WTC11 (cell line): ENCODE results near the gene OSCP1. TPM values are rescaled to one million over a fixed set of nuclear protein-coding genes. Genes with fewer than 3 reads are reported as not detected.

Experiments used
- ATAC-seq: fragments of 200-7000 bp; cut with Tn5 transposase; 2 replicates; pipeline ENCODE4 v1.10.0; 2021; ENCODE audit warnings: mild to moderate bottlenecking, moderate library complexity
- CTCF ChIA-PET: fragments of 300-600 bp; sonication (Branson Sonifier 250); formaldehyde crosslinking; loops from one replicate; lab custom pipeline; 2021; ENCODE audit warnings: antibody characterized with exemption; lab: Charles Lee
- POLR2A ChIA-PET: fragments of 350-600 bp; sonication (Branson Sonifier 250); formaldehyde crosslinking; loops from one replicate; lab custom pipeline; 2021; ENCODE audit warnings: antibody characterized with exemption; lab: Charles Lee
- DNase-seq: peaks from one replicate; pipeline ENCODE4 v3.0.0; 2021; ENCODE audit warnings: low spot score
- H3K27ac Mint-ChIP-seq: 2 replicates; pipeline ENCODE4 v1.8.0; 2021; ENCODE audit warnings: mixed read lengths
- H3K27me3 Mint-ChIP-seq: 2 replicates; pipeline ENCODE4 v1.8.0; 2021; ENCODE audit warnings: low read depth, mild to moderate bottlenecking, moderate library complexity, mixed read lengths
- H3K36me3 Mint-ChIP-seq: 2 replicates; pipeline ENCODE4 v1.8.0; 2021; ENCODE audit warnings: mixed read lengths
- H3K4me1 Mint-ChIP-seq: 2 replicates; pipeline ENCODE4 v1.8.0; 2022; ENCODE audit warnings: mixed read lengths
- H3K4me3 Mint-ChIP-seq: 2 replicates; pipeline ENCODE4 v1.8.0; 2021; ENCODE audit warnings: mild to moderate bottlenecking, moderate library complexity, mixed read lengths
- H3K9me3 Mint-ChIP-seq: 2 replicates; pipeline ENCODE4 v1.8.0; 2021; ENCODE audit warnings: mixed read lengths
- ATF1 ChIP-seq: sonication (generic); formaldehyde crosslinking; IDR thresholded peaks from 2 replicates; pipeline ENCODE4 v1.8.1; 2023; ENCODE audit warnings: mild to moderate bottlenecking, moderate library complexity, missing genetic modification reagents
- E2F5 ChIP-seq: sonication (generic); formaldehyde crosslinking; IDR thresholded peaks from 2 replicates; pipeline ENCODE4 v1.8.1; 2022; ENCODE audit warnings: mild to moderate bottlenecking, moderate library complexity, missing genetic modification reagents
- GABPB1 ChIP-seq: sonication (generic); formaldehyde crosslinking; IDR thresholded peaks from 2 replicates; pipeline ENCODE4 v1.8.1; 2023; ENCODE audit warnings: mild to moderate bottlenecking, missing genetic modification reagents
- JAZF1 ChIP-seq: fragments of 250-450 bp; sonication (Bioruptor Pico); IDR thresholded peaks from 2 replicates; pipeline ENCODE4 v1.9.0; 2021; ENCODE audit warnings: moderate library complexity, mild to moderate bottlenecking, inconsistent platforms
- KAT7 ChIP-seq: sonication (generic); formaldehyde crosslinking; IDR thresholded peaks from 2 replicates; pipeline ENCODE4 v1.8.1; 2023; ENCODE audit warnings: missing genetic modification reagents, mild to moderate bottlenecking, borderline replicate concordance
- MLX ChIP-seq: sonication (generic); formaldehyde crosslinking; IDR thresholded peaks from 2 replicates; pipeline ENCODE4 v1.8.1; 2023; ENCODE audit warnings: mild to moderate bottlenecking, missing genetic modification reagents, moderate library complexity
- NFE2L1 ChIP-seq: sonication (generic); formaldehyde crosslinking; IDR thresholded peaks from 2 replicates; pipeline ENCODE4 v1.8.1; 2023; ENCODE audit warnings: missing genetic modification reagents
- TP53 ChIP-seq: sonication (generic); formaldehyde crosslinking; IDR thresholded peaks from 2 replicates; pipeline ENCODE4 v1.8.1; 2023; ENCODE audit warnings: mild to moderate bottlenecking, missing genetic modification reagents
- ZNF219 ChIP-seq: sonication (generic); formaldehyde crosslinking; IDR thresholded peaks from 2 replicates; pipeline ENCODE4 v1.8.0; 2023; ENCODE audit warnings: missing genetic modification reagents, mild to moderate bottlenecking, borderline replicate concordance
- ZNF416 ChIP-seq: fragments of 250-450 bp; sonication (Bioruptor Pico); IDR thresholded peaks from 2 replicates; pipeline ENCODE4 v1.9.0; 2021; ENCODE audit warnings: mild to moderate bottlenecking, inconsistent platforms
- total RNA-seq: library from RNA; stranded (reverse); gene quantifications from 3 replicates; pipeline ENCODE4 v1.2.3, GENCODE V29; 2021
- TF ChIP-seq, protein P1 (sequence below): sonication (generic); formaldehyde crosslinking; IDR thresholded peaks from 2 replicates; pipeline ENCODE4 v1.8.1; 2023; ENCODE audit warnings: mild to moderate bottlenecking, missing genetic modification reagents, moderate library complexity
- TF ChIP-seq, protein P2 (sequence below): sonication (generic); formaldehyde crosslinking; IDR thresholded peaks from 2 replicates; pipeline ENCODE4 v1.8.0; 2023; ENCODE audit warnings: mild to moderate bottlenecking, missing genetic modification reagents
- TF ChIP-seq, protein P3 (sequence below): fragments of 250-450 bp; sonication (Bioruptor Pico); IDR thresholded peaks from 2 replicates; pipeline ENCODE4 v1.8.0; 2021; ENCODE audit warnings: mild to moderate bottlenecking
- TF ChIP-seq, protein P4 (sequence below): sonication (generic); formaldehyde crosslinking; IDR thresholded peaks from 2 replicates; pipeline ENCODE4 v1.8.1; 2023; ENCODE audit warnings: mild to moderate bottlenecking, missing genetic modification reagents
- TF ChIP-seq, protein P5 (sequence below): sonication (generic); formaldehyde crosslinking; IDR thresholded peaks from 2 replicates; pipeline ENCODE4 v1.8.1; 2022; ENCODE audit warnings: low read depth, mild to moderate bottlenecking, moderate library complexity, missing genetic modification reagents, borderline replicate concordance
- TF ChIP-seq, protein P6 (sequence below): sonication (generic); formaldehyde crosslinking; IDR thresholded peaks from 2 replicates; pipeline ENCODE4 v1.8.1; 2023; ENCODE audit warnings: mild to moderate bottlenecking, missing genetic modification reagents, borderline replicate concordance

OSCP1 gene
- total RNA-seq, 1 experiment from 2014 or later = 1.7 TPM

GRCh38 chr1:36382669-36383068 lies 67.6 kb downstream of the OSCP1 start (continued):
- TF ChIP-seq, protein P1, sequence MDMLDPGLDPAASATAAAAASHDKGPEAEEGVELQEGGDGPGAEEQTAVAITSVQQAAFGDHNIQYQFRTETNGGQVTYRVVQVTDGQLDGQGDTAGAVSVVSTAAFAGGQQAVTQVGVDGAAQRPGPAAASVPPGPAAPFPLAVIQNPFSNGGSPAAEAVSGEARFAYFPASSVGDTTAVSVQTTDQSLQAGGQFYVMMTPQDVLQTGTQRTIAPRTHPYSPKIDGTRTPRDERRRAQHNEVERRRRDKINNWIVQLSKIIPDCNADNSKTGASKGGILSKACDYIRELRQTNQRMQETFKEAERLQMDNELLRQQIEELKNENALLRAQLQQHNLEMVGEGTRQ = no peak

DNA sequence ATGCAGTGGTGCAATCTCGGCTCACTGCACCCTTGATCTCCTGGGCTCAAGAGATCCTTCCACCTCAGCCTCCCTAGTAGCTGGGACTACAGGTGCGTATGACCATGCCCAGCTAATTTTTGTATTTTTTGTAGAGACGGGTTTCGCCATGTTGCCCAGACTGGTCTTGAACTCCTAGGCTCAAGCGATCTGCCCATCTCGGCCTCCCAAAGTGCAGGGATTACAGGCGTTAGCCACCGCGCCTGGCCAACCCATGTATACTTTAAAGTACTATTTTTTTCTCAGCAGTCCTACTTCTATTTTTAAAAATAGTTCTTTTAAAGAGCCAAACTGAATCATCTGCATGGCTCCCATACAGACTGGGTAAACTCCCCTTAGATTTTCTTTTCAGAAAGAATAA lies 68.0 kb downstream of the OSCP1 start:
- Mint-ChIP-seq H3K36me3 (no peaks in the 10 kb centered on the region), H3K27ac (no peak overlapping the region), H3K4me1 (peaks cover 31% of the 10 kb centered on the region), H3K9me3 (no peaks in the 10 kb centered on the region), H3K27me3 (no peaks in the 10 kb centered on the region), H3K4me3 (no peak overlapping the region)
- POLR2A ChIA-PET = no interaction called here
- ATAC-seq (no peak), DNase-seq (no peak)
- TF ChIP-seq NFE2L1 (no peak), KAT7 (CRISPR knock-in tag) (no peak), E2F5 (CRISPR knock-in tag) (no peak), ZNF219 (CRISPR knock-in tag) (no peak), GABPB1 (CRISPR knock-in tag) (no peak), ATF1 (CRISPR knock-in tag) (no peak), JAZF1 (no peak), MLX (CRISPR knock-in tag) (no peak), TP53 (CRISPR knock-in tag) (no peak), ZNF416 (CRISPR knock-in tag) (no peak)
- TF ChIP-seq, protein P2, sequence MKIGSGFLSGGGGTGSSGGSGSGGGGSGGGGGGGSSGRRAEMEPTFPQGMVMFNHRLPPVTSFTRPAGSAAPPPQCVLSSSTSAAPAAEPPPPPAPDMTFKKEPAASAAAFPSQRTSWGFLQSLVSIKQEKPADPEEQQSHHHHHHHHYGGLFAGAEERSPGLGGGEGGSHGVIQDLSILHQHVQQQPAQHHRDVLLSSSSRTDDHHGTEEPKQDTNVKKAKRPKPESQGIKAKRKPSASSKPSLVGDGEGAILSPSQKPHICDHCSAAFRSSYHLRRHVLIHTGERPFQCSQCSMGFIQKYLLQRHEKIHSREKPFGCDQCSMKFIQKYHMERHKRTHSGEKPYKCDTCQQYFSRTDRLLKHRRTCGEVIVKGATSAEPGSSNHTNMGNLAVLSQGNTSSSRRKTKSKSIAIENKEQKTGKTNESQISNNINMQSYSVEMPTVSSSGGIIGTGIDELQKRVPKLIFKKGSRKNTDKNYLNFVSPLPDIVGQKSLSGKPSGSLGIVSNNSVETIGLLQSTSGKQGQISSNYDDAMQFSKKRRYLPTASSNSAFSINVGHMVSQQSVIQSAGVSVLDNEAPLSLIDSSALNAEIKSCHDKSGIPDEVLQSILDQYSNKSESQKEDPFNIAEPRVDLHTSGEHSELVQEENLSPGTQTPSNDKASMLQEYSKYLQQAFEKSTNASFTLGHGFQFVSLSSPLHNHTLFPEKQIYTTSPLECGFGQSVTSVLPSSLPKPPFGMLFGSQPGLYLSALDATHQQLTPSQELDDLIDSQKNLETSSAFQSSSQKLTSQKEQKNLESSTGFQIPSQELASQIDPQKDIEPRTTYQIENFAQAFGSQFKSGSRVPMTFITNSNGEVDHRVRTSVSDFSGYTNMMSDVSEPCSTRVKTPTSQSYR = no peak
- TF ChIP-seq, protein P3, sequence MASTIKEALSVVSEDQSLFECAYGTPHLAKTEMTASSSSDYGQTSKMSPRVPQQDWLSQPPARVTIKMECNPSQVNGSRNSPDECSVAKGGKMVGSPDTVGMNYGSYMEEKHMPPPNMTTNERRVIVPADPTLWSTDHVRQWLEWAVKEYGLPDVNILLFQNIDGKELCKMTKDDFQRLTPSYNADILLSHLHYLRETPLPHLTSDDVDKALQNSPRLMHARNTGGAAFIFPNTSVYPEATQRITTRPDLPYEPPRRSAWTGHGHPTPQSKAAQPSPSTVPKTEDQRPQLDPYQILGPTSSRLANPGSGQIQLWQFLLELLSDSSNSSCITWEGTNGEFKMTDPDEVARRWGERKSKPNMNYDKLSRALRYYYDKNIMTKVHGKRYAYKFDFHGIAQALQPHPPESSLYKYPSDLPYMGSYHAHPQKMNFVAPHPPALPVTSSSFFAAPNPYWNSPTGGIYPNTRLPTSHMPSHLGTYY (CRISPR knock-in tag) = no peak
- TF ChIP-seq, protein P4, sequence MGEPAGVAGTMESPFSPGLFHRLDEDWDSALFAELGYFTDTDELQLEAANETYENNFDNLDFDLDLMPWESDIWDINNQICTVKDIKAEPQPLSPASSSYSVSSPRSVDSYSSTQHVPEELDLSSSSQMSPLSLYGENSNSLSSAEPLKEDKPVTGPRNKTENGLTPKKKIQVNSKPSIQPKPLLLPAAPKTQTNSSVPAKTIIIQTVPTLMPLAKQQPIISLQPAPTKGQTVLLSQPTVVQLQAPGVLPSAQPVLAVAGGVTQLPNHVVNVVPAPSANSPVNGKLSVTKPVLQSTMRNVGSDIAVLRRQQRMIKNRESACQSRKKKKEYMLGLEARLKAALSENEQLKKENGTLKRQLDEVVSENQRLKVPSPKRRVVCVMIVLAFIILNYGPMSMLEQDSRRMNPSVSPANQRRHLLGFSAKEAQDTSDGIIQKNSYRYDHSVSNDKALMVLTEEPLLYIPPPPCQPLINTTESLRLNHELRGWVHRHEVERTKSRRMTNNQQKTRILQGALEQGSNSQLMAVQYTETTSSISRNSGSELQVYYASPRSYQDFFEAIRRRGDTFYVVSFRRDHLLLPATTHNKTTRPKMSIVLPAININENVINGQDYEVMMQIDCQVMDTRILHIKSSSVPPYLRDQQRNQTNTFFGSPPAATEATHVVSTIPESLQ (CRISPR knock-in tag) = no peak
- TF ChIP-seq, protein P5, sequence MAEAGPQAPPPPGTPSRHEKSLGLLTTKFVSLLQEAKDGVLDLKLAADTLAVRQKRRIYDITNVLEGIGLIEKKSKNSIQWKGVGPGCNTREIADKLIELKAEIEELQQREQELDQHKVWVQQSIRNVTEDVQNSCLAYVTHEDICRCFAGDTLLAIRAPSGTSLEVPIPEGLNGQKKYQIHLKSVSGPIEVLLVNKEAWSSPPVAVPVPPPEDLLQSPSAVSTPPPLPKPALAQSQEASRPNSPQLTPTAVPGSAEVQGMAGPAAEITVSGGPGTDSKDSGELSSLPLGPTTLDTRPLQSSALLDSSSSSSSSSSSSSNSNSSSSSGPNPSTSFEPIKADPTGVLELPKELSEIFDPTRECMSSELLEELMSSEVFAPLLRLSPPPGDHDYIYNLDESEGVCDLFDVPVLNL (CRISPR knock-in tag) = no peak
- TF ChIP-seq, protein P6, sequence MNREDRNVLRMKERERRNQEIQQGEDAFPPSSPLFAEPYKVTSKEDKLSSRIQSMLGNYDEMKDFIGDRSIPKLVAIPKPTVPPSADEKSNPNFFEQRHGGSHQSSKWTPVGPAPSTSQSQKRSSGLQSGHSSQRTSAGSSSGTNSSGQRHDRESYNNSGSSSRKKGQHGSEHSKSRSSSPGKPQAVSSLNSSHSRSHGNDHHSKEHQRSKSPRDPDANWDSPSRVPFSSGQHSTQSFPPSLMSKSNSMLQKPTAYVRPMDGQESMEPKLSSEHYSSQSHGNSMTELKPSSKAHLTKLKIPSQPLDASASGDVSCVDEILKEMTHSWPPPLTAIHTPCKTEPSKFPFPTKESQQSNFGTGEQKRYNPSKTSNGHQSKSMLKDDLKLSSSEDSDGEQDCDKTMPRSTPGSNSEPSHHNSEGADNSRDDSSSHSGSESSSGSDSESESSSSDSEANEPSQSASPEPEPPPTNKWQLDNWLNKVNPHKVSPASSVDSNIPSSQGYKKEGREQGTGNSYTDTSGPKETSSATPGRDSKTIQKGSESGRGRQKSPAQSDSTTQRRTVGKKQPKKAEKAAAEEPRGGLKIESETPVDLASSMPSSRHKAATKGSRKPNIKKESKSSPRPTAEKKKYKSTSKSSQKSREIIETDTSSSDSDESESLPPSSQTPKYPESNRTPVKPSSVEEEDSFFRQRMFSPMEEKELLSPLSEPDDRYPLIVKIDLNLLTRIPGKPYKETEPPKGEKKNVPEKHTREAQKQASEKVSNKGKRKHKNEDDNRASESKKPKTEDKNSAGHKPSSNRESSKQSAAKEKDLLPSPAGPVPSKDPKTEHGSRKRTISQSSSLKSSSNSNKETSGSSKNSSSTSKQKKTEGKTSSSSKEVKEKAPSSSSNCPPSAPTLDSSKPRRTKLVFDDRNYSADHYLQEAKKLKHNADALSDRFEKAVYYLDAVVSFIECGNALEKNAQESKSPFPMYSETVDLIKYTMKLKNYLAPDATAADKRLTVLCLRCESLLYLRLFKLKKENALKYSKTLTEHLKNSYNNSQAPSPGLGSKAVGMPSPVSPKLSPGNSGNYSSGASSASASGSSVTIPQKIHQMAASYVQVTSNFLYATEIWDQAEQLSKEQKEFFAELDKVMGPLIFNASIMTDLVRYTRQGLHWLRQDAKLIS = no peak
- CTCF ChIA-PET = interaction anchor here (1.6 to 6.4 kb wide), 2 partner anchors 13 to 39 kb away, joined by 7 to 36 read pairs; no protein-coding TSS in a partner anchor
